Measurements from ENCODE around the gene SLC25A5.

GRCh38 chrX:119459181-119459580 lies 9.1 kb upstream of the SLC25A5 start:
- TF ChIP-seq CTCF (IDR thresholded peaks at IDR 0.05) (no peak), POLR2A (IDR thresholded peaks at IDR 0.05) (no peak)

All from lower leg skin (tissue), 3 donors.